Embryonic facial prominence (tissue), 1 donor: ENCODE measurements around the gene MKLN1.
"Not testable (repeated sequence)": the region's sequence is repeated elsewhere in the genome, so short reads cannot be mapped to it uniquely, and the experiment has no call there.

Experiments
- DNase-seq: peaks from one replicate; pipeline ENCODE4 v3.0.0-alpha.2; 2016; ENCODE audit errors: extremely low spot score

Gene MKLN1

DNA sequence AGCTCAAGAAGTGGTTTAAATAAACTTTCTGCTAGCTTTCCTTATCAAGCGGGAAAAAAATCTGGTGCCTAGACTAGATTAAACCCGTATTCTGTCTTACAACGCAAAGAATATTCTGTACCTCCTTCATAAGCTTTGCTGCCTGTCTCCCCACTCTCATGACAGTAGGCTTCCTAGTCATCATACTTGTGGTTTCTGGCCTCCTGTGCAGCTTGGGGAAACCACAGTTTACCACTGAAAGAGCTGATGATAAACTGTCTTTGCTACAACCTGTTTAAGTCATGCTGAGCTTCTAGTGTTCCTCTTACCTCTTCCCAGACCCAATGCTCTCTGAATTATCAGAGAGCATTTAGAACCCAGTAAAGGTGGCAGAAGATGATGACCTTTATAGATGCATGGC lies 173.7 kb downstream of the MKLN1 start:
- DNase-seq = no peak

DNA sequence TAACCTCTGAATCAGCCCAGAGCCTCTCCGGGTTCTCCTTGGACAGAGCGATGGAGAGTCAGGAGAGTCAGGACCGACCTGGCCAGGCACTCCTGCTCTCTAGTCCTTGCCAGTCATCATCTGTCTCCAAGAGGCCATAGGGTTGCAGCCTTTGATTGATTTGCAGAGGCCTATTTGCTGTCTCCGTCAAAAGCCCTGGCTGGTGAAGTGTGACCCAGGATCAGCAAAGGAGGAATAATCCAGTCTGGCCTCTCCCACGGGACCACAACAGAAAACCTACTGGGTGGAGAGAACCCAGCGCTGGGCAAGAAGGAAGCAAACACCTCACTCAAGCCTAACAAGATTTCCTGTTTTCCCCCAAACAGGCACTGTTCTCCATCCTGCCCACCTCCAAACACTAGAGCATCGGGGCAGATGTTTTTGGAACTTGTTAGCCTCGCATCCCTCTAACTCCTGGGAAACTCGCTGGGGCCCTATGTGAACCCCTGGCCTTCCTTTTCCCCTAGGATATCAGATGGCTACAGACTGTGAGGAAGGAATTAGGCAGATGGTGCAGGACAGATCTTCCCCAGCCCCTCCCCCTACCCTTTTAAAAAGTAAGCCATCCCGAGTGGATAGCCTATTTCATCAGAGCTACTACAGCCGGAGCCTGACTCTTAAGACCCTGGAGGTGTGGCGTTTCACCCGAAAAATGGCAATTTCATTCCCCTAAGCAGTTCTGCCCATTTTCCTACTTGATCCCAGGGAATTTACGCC lies 174.4 kb downstream of the MKLN1 start:
- no peak for DNase-seq

DNA sequence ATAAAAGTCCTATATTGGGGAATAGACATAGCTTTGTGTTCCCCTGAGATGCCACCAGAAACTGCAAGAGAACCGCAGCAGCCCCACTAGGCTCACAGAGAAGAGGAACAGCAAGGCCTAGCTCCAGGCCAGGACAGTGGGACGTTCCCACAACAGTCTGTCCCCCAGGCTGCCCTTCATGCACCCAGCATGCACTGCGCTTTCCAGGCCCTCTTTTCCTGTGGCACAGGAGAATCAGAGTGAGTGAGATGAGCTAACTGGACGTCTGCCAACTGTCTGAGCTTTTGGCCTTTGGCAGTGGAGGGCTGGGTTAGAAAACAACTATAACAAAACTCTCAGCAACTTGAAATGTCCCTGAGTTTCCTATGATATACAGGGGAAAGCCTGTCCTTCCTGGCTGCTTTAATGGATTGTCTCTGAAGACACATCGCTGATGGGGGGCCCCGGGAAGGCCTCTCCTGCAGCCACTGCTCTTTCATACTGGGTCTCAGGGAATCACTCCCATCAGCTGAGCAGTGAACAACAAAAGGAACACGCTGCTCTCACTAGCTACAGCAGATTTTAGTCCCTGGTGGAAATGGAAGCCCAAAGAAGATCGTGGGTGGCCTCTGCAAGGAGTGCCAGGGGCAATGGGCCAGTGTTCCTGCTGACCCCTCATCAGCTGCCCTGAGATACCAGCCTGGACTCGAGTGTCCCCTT lies 175.3 kb downstream of the MKLN1 start:
- no peak for DNase-seq

DNA sequence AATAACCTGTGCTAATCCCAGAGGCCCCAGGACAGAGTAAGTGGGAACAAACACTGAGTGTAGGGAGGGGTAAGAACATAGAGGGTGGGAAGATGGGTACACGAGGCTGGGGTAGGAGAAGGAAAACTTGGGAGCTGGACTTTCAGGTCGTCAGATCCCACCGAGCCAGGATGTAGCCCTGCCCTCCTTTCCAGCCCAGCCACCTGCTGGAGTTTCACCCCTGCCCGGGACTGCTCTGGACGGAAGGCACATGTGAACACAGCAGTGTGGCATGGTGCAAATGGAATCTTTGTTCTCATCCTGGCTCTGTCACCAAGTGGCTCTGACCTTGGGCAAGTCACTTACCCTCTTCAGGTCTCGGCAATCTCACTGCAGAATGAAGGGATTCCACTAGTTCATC lies 176.0 kb downstream of the MKLN1 start:
- no peak for DNase-seq

DNA sequence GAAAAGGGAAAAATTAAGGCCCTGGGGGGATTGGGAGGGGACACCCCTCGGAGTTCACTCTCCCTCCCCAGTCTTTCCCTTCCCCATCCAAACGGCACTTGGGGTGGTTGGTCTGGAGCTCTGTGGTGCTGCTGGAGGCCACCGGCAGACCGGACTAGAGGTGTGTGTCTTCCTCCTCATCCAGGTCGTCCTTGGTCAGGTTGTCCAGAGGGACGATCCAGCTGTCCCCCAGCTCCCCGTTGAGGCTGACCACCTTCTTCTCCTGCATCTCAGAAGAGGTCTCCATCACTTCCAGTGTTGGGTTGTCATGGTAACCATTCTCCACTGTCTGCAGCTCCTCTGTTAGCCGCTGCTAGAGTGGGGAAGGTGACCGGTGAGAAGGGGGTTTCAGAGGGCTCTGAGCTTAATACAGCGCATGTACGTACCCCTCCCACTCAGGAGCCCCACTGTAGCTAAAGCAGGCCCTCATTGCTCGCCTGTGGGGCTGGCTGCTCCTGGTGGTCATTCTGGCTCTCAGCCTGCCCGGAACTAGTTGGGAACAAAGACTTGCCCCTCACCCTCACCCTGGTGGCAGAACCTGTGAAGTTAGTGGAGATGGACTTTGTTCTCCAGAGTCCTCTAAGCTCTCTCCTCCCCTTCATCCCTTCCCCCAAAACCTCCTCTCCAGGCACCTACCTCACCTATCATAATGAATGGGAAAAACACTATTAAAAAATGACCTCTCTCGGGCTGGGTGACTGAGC lies 176.7 kb downstream of the MKLN1 start:
- no peak for DNase-seq

DNA sequence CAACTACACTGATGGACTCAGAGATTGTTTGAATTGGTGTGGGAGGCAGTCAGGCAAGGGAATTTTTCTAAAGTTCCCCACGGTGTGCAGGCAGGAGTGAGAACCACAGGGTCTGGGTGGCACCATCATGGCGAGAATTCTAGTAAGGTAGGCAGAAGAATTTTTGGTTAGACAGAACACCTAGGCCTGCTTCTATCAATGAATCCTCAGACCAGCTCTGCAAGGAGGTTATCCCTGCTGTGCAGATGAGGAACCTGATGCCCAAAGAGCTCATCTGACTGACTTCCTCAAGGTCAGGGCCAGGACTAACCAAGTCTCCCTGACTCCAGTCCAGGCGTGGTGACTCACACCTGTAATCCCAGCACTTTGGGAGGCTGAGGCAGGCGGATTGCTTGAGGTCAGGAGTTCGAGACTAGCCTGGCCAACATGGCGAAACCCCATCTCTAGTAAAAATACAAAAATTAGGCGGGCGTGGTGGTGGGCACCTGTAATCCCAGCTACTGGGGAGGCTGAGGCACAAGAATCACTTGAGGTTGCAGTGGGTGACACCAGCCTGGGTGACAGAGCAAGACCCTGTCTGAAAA lies 177.5 kb downstream of the MKLN1 start:
- not testable (repeated sequence) for DNase-seq

DNA sequence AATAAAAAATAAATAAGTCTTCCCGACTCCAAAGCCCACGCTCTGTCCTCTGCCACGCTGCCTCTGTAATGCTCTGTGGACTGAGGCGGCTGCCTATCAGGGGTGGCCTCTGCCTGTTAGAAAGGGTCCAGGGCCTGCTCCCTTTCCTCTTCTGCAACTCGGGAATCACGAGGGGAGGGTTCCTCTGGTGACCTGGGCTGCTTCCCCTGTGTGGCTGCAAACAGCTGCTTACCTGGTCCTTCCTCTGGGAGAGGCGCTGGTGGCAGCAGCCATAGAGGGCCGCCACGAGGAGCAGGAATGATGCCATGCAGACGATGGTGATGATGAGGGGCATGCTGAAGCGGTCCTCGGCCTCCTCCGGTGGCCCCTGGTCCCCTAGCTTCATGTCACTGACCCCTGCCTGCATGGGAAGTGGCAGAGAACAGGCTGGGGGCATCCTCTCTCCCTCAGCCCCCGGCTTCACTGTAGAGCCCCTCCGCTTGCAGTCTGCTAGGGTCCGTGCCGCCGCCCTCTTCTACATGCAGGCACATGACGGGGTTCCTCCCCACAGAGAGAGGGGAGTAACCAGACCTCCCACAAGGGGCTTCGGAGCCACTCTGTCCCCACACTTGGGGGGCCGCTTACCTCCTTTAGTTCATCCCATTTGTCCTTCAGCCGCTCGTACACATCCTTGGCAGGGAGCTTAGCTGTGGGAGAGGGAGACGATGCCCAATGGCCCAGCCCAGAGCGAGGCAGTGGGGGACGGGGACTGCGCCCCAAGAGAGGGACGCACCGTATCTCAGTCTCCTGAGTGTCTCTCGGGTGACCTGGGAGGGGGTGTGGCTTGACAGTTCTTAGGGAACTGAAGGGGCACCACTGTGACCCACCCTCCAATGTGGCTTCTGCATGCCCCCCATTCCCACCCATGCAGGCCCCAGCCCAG lies 178.2 kb downstream of the MKLN1 start:
- DNase-seq = no peak

DNA sequence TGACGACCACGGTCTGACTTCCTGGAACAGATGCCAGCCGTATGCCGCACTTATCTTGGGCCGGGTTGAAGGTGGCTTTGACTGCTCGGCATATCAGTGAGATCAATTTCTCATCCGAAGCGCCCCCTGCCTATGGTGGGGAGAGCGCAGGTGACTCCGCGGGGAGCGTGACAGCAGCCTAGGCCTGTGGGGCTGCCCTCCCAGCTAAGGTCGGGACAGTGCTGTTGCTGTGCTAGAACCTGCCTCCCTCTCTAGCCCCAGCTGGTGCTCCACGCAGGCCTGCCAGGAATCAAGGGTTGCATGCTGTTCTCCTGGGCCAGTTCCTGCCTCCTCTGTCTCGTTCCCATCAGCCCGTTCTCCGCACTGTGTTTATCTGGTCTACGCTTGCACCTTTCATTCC lies 178.9 kb downstream of the MKLN1 start:
- DNase-seq = no peak

DNA sequence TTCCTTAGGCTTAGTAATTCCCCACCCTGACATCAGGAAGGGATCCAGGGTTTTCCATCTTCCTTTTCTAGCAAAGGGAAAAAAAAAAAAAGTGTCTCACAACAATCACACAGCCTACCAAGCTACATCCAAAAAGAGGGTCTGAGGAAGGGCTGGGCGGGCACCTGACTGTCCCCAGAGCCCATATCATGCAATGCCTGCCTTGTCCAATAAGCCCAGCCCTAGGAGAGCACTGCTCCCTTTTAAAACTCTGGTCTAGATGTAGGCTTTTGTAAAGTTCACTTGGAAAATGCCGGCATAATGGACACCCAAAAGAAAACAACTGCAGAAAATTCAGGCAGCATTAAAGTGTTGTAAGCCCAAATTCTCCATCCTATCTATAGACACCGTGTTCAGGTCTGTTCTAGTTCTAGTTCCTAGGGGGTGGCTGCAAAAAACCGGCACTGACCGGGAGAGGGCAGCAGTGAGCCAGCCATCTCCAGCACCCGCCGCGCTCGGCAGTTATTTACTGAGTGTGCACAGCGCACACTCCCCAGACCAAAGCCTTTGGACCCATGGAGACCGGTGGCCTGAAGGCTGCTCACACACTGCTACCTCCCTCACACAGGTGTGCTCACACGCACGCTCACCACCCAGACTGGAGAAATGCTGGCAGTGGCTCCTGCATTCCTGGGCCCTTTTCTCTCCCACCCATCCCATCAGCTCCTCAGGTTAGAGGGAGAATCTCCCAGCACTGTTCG lies 180.1 kb downstream of the MKLN1 start:
- peak; percentile 30 for DNase-seq

DNA sequence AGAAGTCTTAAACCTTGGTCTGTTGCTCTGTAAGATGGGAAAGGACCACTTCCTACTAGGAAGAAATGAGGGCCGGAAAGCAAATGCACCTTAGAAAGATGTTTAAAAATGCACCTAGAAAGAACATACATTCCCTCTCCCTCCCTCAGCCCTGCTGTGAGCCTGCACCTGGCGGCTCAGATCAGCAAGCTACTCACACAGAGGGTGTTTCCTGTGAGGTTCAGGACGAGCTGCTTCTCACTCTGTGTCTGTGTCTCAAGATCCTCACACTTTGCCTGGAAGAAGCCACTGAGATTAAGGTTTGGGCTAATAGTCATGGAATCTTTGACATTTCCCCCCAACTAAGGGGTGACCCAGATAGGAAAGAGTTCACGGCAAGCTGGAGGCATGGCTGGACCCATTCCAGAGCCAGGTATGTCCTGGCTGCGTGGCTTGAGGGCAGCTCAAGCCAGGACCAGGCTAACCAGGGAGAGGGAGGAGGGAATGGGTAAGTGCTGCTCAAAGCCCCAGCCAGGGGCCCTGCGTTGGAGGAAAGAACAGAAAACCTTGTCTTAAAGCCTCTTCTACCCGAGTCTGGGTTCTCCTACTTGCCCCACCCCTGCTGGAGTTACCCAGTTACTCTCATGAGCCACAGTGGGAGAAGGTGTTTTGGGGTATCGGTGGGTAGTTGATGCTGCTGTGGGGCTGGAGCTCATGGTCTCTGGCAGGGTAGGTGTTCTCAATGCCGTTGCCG lies 181.2 kb downstream of the MKLN1 start:
- DNase-seq = no peak

DNA sequence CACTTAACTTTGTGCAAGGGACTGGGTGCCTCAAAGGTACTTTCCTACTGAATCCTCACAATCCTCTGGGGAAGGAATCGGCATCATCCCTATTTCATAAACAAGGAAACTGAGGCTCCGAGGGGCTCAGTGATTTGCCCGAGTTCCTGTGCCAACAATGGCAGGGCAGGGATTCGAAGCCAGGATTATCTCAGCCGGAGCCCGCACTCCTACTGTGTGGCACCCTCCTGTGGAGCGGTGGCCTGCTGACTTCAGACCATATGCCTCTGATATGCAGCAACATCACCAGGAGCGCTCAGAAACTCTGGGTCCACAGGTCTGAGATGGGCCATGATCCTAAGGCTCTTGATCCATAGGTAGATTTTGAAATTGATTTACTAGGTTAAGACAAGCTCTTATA lies 182.1 kb downstream of the MKLN1 start:
- no peak for DNase-seq

DNA sequence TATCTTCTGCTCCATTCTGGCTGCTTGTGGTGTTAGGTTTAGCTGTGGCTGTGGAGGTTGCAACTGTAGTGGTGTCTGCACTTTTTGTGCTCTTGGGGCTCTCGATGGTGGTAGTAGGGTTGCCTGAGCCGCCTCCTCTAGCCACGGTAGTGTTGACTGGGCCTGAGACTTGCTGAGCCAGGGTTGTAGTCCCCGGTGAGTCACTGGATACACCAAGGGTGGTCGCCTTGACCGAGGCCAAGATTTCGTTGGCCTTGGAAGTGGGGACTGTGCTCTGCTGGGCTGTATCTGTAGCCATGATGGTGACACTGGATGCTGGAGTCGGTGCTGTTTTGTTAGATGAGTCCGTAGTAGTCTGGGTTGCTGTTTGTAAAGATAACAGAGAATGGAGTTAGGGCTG lies 183.4 kb downstream of the MKLN1 start:
- no peak for DNase-seq

DNA sequence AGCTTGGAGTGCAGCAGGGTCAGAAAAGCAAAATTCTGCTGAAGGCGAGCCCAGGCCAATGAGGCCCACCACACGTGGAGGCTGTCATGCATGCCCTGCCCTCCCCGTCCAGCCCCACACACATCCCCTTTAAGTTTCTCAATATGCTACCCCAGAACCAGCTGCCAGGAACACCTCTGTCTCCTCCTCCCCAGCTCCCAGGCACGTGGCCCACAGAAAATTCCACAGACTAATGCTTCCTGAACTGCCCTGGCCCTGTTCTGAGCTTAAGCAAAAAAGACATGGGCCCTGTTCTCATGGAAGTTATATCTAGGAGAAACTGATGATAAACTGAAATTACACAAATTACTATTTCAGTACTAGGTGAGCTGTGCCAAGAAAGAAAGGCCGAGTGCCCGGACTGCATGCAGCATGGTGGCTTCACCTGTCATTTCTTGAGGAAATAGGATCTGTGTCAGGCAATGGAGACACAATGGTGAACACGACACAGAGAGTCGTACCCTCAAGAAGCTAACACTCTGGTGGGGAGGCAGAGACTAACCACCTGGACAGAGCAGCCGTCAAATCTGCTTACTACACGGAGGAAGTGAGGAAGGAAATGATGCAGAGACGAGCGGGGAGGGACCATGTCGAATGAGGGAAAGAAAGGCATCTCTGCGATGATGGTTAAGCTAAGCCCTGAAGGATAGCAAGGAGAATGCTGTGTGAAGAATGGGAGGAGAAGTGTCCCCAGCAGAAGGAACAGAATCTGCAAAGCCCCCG lies 184.3 kb downstream of the MKLN1 start:
- no peak for DNase-seq

DNA sequence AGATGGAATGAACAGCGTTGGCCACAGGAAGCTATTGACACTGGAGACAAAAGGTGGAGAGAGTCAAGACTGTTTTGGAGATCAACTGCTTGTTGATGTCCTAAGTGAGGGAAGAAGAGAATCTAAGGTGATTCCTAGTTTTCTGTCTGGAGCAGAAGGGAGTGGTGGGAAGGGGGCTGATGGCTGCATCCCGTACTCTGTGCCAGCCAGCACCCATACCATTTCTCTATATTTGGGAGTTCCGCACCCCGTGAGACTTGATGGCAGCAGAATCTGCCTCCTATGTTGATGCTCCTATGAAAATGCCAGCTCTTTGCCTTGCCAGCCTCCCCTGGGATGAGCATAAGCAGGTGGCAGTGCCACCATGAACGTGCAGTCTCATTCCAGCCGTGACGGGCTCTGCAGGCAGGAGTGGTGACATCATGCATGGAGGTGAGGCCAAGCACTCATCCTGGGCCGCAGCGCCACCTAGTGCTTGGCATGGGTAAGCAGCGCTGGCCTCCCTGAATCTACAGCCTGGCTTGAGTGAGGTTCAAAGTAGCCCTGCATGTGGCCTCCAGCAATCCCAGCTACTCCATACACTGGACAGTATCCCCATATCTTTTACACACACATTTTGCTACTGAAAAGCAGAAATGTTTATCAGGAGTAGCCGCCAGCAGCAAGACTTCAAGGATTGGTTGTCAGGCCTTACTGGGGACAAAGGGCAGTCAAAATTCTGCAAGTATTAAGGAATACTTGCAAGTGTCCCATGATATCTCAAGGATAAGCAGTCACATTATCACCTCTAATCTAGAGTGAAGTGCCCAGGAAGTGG lies 185.8 kb downstream of the MKLN1 start:
- peak; percentile 45 for DNase-seq

DNA sequence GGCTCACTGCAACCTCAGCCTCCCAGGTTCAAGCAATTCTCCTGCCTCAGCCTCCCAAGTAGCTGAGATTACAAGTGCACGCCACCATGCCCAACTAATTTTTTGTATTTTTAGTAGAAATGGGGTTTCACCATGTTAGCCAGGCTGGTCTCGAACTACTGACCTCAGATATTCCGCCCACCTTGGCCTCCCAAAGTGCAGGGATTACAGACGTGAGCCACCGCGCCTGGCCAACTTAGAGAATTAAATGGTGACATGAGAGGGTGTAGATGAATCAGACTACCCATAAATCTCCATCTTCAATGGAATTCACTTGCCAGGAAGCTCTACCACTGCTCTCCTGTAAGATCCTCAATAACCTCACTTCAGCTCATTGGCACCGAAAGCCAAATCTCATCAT lies 187.8 kb downstream of the MKLN1 start:
- not testable (repeated sequence) for DNase-seq

DNA sequence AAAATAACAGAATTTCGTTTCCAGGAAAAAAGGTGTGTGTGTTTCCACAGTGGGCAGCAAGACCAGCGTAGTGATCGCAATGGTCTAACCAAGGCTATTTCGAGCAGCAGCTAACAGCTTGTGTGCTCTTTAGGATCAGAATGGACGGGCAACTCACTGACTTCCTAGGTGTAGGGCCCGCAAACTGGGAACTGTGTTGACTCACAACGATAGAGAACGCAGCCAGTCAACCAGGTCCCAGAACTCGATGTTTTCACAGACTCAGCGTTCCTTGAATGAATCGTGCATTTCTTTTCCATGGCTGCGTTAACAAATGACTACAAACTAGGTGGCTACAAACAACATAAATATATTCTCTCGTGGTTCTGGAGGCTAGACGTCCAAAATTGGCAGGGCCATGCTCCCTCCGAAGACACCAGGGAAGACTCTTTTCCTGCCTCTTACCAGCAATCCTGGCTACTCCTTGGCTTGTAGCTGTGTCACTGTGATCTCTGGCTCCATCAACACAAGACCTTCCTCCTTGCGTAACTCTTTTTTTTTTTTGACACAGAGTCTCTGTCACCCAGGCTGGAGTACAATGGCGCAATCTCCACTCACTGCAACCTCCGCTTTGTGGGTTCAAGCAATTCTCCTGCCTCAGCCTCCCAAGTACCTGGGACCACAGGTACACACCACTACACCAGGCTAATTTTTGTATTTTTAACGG lies 189.7 kb downstream of the MKLN1 start:
- DNase-seq = no peak

DNA sequence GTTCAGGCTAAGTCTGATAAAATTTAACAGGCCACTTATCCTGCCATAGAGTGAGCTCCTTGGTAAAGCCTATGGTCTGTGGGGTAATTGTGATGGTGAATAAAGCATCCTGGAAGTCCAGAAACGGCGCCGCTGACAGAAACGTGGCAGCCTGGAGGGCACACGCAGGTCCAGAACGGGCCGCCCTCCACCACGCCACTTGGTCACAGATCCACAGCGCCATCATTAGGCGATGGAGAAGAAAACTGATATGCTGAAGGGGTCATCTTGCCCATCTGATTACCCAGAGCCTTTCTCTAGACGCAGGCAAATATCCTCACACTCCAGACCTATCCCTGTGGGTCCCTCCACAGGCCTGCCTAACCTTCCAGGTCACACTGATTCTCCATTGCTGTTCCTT lies 190.9 kb downstream of the MKLN1 start:
- DNase-seq = no peak
